Measurements from ENCODE around the gene MLH1. TPM values are rescaled to one million over a fixed set of nuclear protein-coding genes. Genes with fewer than 3 reads are reported as not detected.
"Not testable (repeated sequence)": the region's sequence is repeated elsewhere in the genome, so short reads cannot be mapped to it uniquely, and the experiment has no call there.

The MLH1 gene
- polyA plus RNA-seq, 1 experiment: 32.5 TPM

- no peak overlapping the region for H3K4me3 ChIP-seq (ENCODE audit: low read depth, low read length)
- TF ChIP-seq CTCF (IDR thresholded peaks at IDR 0.05; ENCODE audit: insufficient read depth, low read depth, low read length): no peak
- CTCF ChIA-PET: interaction anchor here (0.7 to 3.2 kb wide), 3 partner anchors 9 to 13 kb away, joined by 3 to 22 read pairs (median 4); no protein-coding TSS in a partner anchor
These were observed 47.9 kb upstream of the MLH1 start for GRCh38 chr3:36945333-36945980.

GRCh38 chr3:36947814-36948213, 45.5 kb upstream of the MLH1 start:
- H3K4me3 ChIP-seq (ENCODE audit: low read depth, low read length); POLR2A ChIA-PET; DNase-seq (ENCODE audit: low read depth); H3K27me3 ChIP-seq (ENCODE audit: control insufficient read depth, insufficient read depth, low read length); H3K36me3 ChIP-seq (ENCODE audit: control insufficient read depth, insufficient read depth, low read length): not testable (repeated sequence)
- CTCF ChIA-PET: interaction anchor here (0.6 to 1.9 kb wide), 4 partner anchors 10 to 484 kb away, joined by 3 to 11 read pairs (median 4); no protein-coding TSS in a partner anchor

More at GRCh38 chr3:36945333-36945980, 47.9 kb upstream of the MLH1 start:
- POLR2A ChIA-PET: interaction anchor here (0.5 kb wide), 1 partner anchor 14 kb away, joined by 5 read pairs; no protein-coding TSS in a partner anchor
- Histone ChIP-seq H3K36me3 (ENCODE audit: control insufficient read depth, insufficient read depth, low read length) (no peaks in the 10 kb centered on the region), H3K27me3 (ENCODE audit: control insufficient read depth, insufficient read depth, low read length) (no peaks in the 10 kb centered on the region)
- no peak for DNase-seq (ENCODE audit: low read depth)

- DNase-seq (ENCODE audit: low read depth): no peak
- no peak for TF ChIP-seq CTCF (IDR thresholded peaks at IDR 0.05; ENCODE audit: insufficient read depth, low read depth, low read length)
- Histone ChIP-seq H3K27me3 (ENCODE audit: control insufficient read depth, insufficient read depth, low read length) (peaks cover 1% of the 10 kb centered on the region; the same call in 1 of the 2 replicates), H3K36me3 (ENCODE audit: control insufficient read depth, insufficient read depth, low read length) (no peaks in the 10 kb centered on the region), H3K4me3 (ENCODE audit: low read depth, low read length) (no peak overlapping the region)
- ChIA-PET POLR2A (no interaction called here), CTCF (interaction anchor here (0.9 to 1.7 kb wide), 3 partner anchors 11 to 265 kb away, joined by 3 to 4 read pairs (median 3); no protein-coding TSS in a partner anchor)
These were observed 38.7 kb upstream of the MLH1 start for GRCh38 chr3:36954452-36955134.

GRCh38 chr3:36956155-36956554, 37.2 kb upstream of the MLH1 start:
- Histone ChIP-seq H3K4me3 (ENCODE audit: low read depth, low read length) (no peak overlapping the region), H3K27me3 (ENCODE audit: control insufficient read depth, insufficient read depth, low read length) (peaks cover 1% of the 10 kb centered on the region; the same call in 1 of the 2 replicates), H3K36me3 (ENCODE audit: control insufficient read depth, insufficient read depth, low read length) (no peaks in the 10 kb centered on the region)
- ChIA-PET POLR2A (no interaction called here), CTCF (interaction anchor here (1.1 kb wide), 1 partner anchor 227 kb away, joined by 4 read pairs; no protein-coding TSS in a partner anchor)
- TF ChIP-seq CTCF (IDR thresholded peaks at IDR 0.05; ENCODE audit: insufficient read depth, low read depth, low read length): no peak
- DNase-seq (ENCODE audit: low read depth): no peak

GRCh38 chr3:36957063-36957462, 36.3 kb upstream of the MLH1 start:
- peaks cover 1% of the 10 kb centered on the region; the same call in 1 of the 2 replicates for H3K27me3 ChIP-seq (ENCODE audit: control insufficient read depth, insufficient read depth, low read length)
- POLR2A ChIA-PET: no interaction called here
- 0 out of 2 replicates have a peak, but pooled peaks have one; percentile 13 for TF ChIP-seq CTCF (IDR thresholded peaks at IDR 0.05; ENCODE audit: insufficient read depth, low read depth, low read length)
- CTCF ChIA-PET: interaction anchor here (0.6 to 3.4 kb wide), 11 partner anchors 12 to 228 kb away, joined by 3 to 22 read pairs (median 11); partner anchors contain the start of genes EPM2AIP1 and TRANK1
- DNase-seq (ENCODE audit: low read depth): no peak
- H3K4me3 ChIP-seq (ENCODE audit: low read depth, low read length): no peak overlapping the region
- no peaks in the 10 kb centered on the region for H3K36me3 ChIP-seq (ENCODE audit: control insufficient read depth, insufficient read depth, low read length)

All from BJ (cell line).